Esophagus squamous epithelium (tissue), 5 donors: Measurements from ENCODE around the gene NUS1. TPM values are rescaled to one million over a fixed set of nuclear protein-coding genes. Genes with fewer than 3 reads are reported as not detected.
"Not testable (repeated sequence)": the region's sequence is repeated elsewhere in the genome, so short reads cannot be mapped to it uniquely, and the experiment has no call there.

Experiments used
- DNase-seq: peaks from one replicate; lab custom pipeline; 2025; lab: John Stamatoyannopoulos, UW
- H3K27ac ChIP-seq, 4 donors: fragments of 200-600 bp; sonication (generic); one replicate each; pipeline ENCODE4 v1.5.1; 2016 to 2019; ENCODE audit warnings: mild to moderate bottlenecking in 1 of 4
- H3K27me3 ChIP-seq, 4 donors: fragments of 200-600 bp; sonication (generic); 1 replicate in 3 of 4; 2 replicates in 1 of 4; pipeline versions ENCODE4 v1.5.1 to v1.6.0; 2017 to 2021; ENCODE audit warnings: antibody characterized with exemption in 1 of 4
- H3K36me3 ChIP-seq, 3 donors: fragments of 200-600 bp; sonication (generic); one replicate each; pipeline ENCODE4 v1.5.1; 2016 to 2019
- H3K4me1 ChIP-seq, 3 donors: fragments of 200-600 bp; sonication (generic); one replicate each; pipeline ENCODE4 v1.5.1; 2017 to 2019
- H3K4me3 ChIP-seq, 4 donors: fragments of 200-600 bp; sonication (generic); 1 replicate in 3 of 4; 2 replicates in 1 of 4; pipeline ENCODE4 v1.5.1; 2016 to 2019; ENCODE audit warnings: mild to moderate bottlenecking in 2 of 4, moderate library complexity in 1 of 4
- H3K9me3 ChIP-seq, 3 donors: fragments of 200-600 bp; sonication (generic); one replicate each; pipeline ENCODE4 v1.5.1; 2016 to 2019
- POLR2A ChIP-seq, 4 donors: fragments of 450-650 bp; IDR thresholded peaks; one replicate each; pipeline ENCODE4 v1.6.1; 2017; ENCODE audit warnings: antibody characterized with exemption in 4 of 4, mild to moderate bottlenecking in 4 of 4, moderate library complexity in 3 of 4
- WGBS, 2 donors: methylation state at CpG; one replicate each; pipeline ENCODE4 v1.1.5; 2018; 5-methylcytosine and 5-hydroxymethylcytosine counted together
- intact Hi-C: fragments of 100-400 bp; cut with DNase I; formaldehyde crosslinking; loops from one replicate; pipeline ENCODE4 v1.15.0; 2022
- total RNA-seq, 4 donors: library from RNA; depleted of rRNA; stranded (reverse); fragments of >200 nt; gene quantifications; one replicate each; pipeline ENCODE4 v1.1.0, GENCODE V29; 2016
- TF ChIP-seq, protein P1 (sequence below), 6 experiments: fragments of 450-650 bp in 4 of 6; fragments of 200-600 bp in 2 of 6; sonication (generic) in 2 of 6; IDR thresholded peaks; one replicate each; pipeline ENCODE4 v1.5.1; 2016 to 2019; ENCODE audit warnings: antibody characterized with exemption in 6 of 6, mild to moderate bottlenecking in 4 of 6, moderate library complexity in 4 of 6
- donor health status: DM: yes; HTN: yes; CAD: no.

The NUS1 gene
- total RNA-seq, 4 donors from 2014 or later, result 10.4 to 29.3 (median 17.3) TPM

DNA sequence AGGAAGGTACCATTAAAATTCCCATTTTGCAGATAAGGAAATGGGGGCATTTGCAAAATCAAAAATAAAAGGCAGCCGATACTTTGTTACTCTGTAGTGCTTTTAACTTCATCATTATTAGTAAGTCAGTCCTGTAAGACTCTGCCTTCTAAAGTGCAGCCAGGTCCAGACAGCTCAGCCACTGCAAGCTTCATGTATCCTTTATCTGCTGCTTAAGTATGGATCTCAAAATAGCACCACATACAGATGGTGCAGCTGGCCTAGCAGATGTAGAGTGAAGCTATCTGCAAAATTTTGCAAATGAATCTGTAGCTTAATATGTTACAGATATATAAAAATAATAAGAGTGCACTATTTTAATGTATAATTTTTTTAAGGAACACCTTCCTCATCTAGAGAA is 53.4 kb downstream of the NUS1 start:
- no peak for DNase-seq
- WGBS, 2 donors, result 81 to 100% methylated on average over 1 of the region's 1 CpG
- intact Hi-C loops, result no loop called here
- no peaks in the 10 kb centered on the region for H3K9me3 ChIP-seq
- H3K27ac ChIP-seq, result no peak overlapping the region
- no peaks in the 10 kb centered on the region for H3K4me1 ChIP-seq
- TF ChIP-seq, protein P1, sequence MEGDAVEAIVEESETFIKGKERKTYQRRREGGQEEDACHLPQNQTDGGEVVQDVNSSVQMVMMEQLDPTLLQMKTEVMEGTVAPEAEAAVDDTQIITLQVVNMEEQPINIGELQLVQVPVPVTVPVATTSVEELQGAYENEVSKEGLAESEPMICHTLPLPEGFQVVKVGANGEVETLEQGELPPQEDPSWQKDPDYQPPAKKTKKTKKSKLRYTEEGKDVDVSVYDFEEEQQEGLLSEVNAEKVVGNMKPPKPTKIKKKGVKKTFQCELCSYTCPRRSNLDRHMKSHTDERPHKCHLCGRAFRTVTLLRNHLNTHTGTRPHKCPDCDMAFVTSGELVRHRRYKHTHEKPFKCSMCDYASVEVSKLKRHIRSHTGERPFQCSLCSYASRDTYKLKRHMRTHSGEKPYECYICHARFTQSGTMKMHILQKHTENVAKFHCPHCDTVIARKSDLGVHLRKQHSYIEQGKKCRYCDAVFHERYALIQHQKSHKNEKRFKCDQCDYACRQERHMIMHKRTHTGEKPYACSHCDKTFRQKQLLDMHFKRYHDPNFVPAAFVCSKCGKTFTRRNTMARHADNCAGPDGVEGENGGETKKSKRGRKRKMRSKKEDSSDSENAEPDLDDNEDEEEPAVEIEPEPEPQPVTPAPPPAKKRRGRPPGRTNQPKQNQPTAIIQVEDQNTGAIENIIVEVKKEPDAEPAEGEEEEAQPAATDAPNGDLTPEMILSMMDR (IDR thresholded peaks at IDR 0.05), result no peak
- no peak for TF ChIP-seq POLR2A (IDR thresholded peaks at IDR 0.05)
- H3K4me3 ChIP-seq, result no peak overlapping the region
- H3K27me3 ChIP-seq, result no peaks in the 10 kb centered on the region
- no peaks in the 10 kb centered on the region for H3K36me3 ChIP-seq

DNA sequence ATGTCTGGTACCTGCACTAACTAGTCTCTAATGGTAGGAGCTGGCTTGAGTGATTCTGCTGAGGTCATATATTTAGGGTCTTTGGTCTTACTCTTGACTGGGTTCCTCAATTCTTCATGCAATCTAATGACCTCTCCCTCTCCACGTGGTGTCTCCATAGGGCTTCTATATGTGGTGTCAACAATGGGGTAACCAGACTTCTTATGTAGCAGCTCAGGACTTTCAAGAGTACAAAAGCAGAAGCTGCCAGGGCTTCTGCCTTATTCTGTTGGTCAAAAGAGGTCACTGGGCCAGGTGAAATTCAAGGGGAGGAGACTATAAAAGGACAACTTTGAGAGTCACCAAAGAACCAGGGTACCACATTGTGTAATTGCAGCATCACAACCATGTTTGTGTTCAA is 54.3 kb downstream of the NUS1 start:
- TF ChIP-seq, protein P1 (IDR thresholded peaks at IDR 0.05), result no peak
- TF ChIP-seq POLR2A (IDR thresholded peaks at IDR 0.05), result no peak
- 22 to 67% methylated on average over 1 of the region's 1 CpG for WGBS, 2 donors
- no peaks in the 10 kb centered on the region for H3K9me3 ChIP-seq
- intact Hi-C loops, result no loop called here
- H3K4me1 ChIP-seq, result no peaks in the 10 kb centered on the region
- no peaks in the 10 kb centered on the region for H3K36me3 ChIP-seq
- DNase-seq, result no peak
- no peaks in the 10 kb centered on the region for H3K27me3 ChIP-seq
- no peak overlapping the region for H3K27ac ChIP-seq
- H3K4me3 ChIP-seq, result no peak overlapping the region

DNA sequence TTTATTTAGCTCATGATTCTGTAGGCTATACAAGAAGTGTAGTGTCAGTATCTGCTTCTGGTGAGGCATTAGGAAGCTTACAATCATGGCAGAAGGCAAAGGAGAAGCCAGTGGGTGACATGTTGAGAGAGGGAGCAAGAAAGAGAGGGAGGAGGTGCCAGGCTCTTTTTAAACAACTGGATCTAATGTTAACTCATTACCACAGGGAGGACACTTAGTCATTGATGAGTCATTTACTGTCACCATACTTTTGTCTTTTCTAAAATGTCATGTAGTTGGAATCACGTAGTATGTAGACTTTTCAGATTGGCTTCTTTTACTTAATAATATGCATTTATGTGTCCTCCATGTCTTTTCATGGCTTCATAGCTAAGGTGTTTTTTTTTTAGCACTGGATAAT is 58.1 kb downstream of the NUS1 start:
- 50 to 54% methylated on average over 1 of the region's 1 CpG for WGBS, 2 donors
- Histone ChIP-seq H3K4me3 (no peak overlapping the region), H3K36me3 (no peaks in the 10 kb centered on the region), H3K9me3 (no peaks in the 10 kb centered on the region), H3K27me3 (no peaks in the 10 kb centered on the region), H3K27ac (no peak overlapping the region), H3K4me1 (no peaks in the 10 kb centered on the region)
- DNase-seq, result no peak
- intact Hi-C loops, result no loop called here
- no peak for TF ChIP-seq POLR2A (IDR thresholded peaks at IDR 0.05)
- TF ChIP-seq, protein P1 (IDR thresholded peaks at IDR 0.05), result no peak

DNA sequence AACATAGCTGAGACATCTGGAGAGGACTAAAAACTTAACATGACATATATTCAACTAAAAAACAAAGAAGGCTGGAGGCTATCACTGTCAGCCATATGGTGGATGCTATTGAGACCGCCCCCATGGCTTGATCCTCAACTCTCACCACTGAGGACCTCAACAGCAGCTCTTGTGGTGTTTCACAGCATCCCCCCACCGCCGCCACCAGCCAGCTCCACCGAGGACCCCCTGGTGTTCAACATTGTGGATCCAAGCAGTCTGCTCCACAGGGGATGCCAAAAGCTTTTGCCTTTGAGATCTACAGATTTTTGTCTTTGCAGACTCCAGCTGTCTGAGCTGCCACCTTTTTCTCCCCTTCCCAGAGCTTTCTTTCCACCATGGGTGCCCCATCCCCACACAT is 64.6 kb downstream of the NUS1 start:
- no peaks in the 10 kb centered on the region for H3K9me3 ChIP-seq
- H3K4me1 ChIP-seq, result no peaks in the 10 kb centered on the region
- TF ChIP-seq, protein P1 (IDR thresholded peaks at IDR 0.05), result no peak
- TF ChIP-seq POLR2A (IDR thresholded peaks at IDR 0.05), result no peak
- H3K36me3 ChIP-seq, result no peaks in the 10 kb centered on the region
- no peak overlapping the region for H3K27ac ChIP-seq
- intact Hi-C loops, result no loop called here
- 75 to 77% methylated on average over 4 of the region's 4 CpGs for WGBS, 2 donors
- H3K27me3 ChIP-seq, result no peaks in the 10 kb centered on the region
- no peak for DNase-seq
- no peak overlapping the region for H3K4me3 ChIP-seq

DNA sequence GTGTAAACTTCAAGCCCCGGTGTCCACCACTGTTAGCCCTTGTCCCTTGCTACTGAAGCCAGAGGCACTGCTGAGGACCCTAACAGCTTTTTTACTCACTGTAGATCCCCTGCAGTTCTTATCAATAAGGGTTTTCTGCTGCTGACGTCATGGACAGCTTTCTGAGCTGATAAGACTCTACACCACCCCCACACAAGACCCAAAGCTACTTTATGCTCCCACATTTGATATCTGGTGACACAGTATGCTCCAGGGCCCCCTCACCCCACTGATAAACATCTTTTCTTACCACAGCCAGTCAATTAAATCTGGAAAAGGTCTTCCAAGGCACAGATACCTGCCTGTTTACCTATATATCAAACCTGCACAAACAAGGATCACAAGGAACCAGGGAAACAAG is 65.3 kb downstream of the NUS1 start:
- H3K27me3 ChIP-seq, result no peaks in the 10 kb centered on the region
- no peaks in the 10 kb centered on the region for H3K4me1 ChIP-seq
- H3K9me3 ChIP-seq, result no peaks in the 10 kb centered on the region
- intact Hi-C loops, result no loop called here
- TF ChIP-seq, protein P1 (IDR thresholded peaks at IDR 0.05), result no peak
- no peak for TF ChIP-seq POLR2A (IDR thresholded peaks at IDR 0.05)
- no peak overlapping the region for H3K27ac ChIP-seq
- DNase-seq, result no peak
- 33 to 50% methylated on average over 2 of the region's 2 CpGs for WGBS, 2 donors
- no peaks in the 10 kb centered on the region for H3K36me3 ChIP-seq
- H3K4me3 ChIP-seq, result no peak overlapping the region

DNA sequence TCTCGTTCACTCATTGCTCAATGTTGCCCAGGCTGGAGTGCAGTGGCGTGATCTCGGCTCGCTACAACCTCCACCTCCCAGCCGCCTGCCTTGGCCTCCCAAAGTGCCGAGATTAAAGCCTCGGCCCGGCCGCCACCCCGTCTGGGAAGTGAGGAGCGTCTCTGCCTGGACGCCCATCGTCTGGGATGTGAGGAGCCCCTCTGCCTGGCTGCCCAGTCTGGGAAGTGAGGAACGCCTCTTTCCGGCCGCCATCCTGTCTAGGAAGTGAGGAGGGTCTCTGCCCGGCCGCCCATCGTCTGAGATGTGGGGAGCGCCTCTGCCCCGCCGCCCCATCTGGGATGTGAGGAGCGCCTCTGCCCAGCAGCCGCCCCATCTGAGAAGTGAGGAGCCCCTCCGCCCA is 75.4 kb downstream of the NUS1 start:
- H3K4me3 ChIP-seq, DNase-seq, H3K4me1 ChIP-seq, H3K36me3 ChIP-seq, H3K27ac ChIP-seq, intact Hi-C loops, H3K27me3 ChIP-seq: not testable (repeated sequence)
- no CpG with 5 or more reads among the region's 25 CpGs for WGBS, 2 donors
- H3K9me3 ChIP-seq, result peaks cover 0 to 12% (median 0%) of the 10 kb centered on the region in 3 donors
